Measurements from ENCODE around the gene SCAP. TPM values are rescaled to one million over a fixed set of nuclear protein-coding genes. Genes with fewer than 3 reads are reported as not detected.
A peak's percentile ranks its signal among the peaks of the same experiment; 100 is the strongest.

Gene SCAP
- total RNA-seq, 1 donor from 2014 or later = 79.6 TPM

DNA sequence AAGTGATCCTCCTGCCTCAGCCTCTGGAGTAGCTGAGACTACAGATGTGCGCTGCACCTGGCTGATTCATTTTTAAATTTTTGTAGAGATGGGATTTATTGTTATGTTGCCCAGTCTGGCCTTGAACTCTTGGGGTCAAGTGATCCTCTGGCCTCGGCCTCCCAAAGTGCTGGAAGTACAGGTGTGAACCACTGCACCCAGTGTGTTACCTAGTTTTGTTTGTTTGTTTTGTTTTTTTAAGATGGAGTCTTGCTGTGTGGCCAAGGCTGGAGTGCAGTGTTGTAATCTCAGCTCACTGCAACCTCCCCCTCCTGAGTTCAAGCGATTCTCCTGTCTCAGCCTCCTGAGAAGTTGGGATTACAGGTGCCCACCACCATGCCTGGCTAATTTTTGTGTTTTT lies 82.8 kb downstream of the SCAP start:
- no peak for DNase-seq (ENCODE audit: low spot score)
- Mint-ChIP-seq H3K36me3 (ENCODE audit: low read depth) (peaks cover 13% of the 10 kb centered on the region), H3K4me3 (ENCODE audit: low read depth) (no peak overlapping the region), H3K27ac (no peak overlapping the region), H3K4me1 (ENCODE audit: low read depth) (peaks cover 7% of the 10 kb centered on the region), H3K27me3 (ENCODE audit: low read depth) (no peaks in the 10 kb centered on the region), H3K9me3 (no peaks in the 10 kb centered on the region)
- intact Hi-C loops (cut with micrococcal nuclease) = no loop called here

DNA sequence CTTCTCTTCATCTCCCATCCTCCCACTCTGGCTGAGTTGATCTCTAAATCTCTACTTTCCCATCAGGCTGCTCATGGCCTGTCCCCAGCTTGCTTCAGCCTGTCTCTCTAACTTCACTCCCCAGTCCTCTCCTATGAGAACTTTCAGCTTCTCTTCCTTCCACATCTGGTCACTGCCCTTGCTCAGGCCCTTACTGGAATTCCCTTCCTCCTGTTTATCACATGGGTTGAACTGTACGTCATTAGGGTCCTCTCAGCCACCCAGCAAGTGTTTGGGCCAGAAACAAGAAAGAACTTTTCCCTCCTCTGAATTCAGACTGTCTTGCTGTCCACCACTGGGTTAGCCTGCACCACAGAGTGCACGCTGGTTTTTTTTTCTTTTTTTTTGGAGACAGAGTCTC lies 89.9 kb downstream of the SCAP start:
- Mint-ChIP-seq H3K36me3 (ENCODE audit: low read depth) (peaks cover 29% of the 10 kb centered on the region), H3K27me3 (ENCODE audit: low read depth) (no peaks in the 10 kb centered on the region), H3K9me3 (no peaks in the 10 kb centered on the region), H3K4me1 (ENCODE audit: low read depth) (peaks cover 26% of the 10 kb centered on the region), H3K27ac (no peak overlapping the region), H3K4me3 (ENCODE audit: low read depth) (no peak overlapping the region)
- intact Hi-C loops (cut with micrococcal nuclease) = loop anchor here (10.0 kb wide), 1 partner anchor 371 kb away; no protein-coding TSS in a partner anchor
- DNase-seq (ENCODE audit: low spot score) = no peak

DNA sequence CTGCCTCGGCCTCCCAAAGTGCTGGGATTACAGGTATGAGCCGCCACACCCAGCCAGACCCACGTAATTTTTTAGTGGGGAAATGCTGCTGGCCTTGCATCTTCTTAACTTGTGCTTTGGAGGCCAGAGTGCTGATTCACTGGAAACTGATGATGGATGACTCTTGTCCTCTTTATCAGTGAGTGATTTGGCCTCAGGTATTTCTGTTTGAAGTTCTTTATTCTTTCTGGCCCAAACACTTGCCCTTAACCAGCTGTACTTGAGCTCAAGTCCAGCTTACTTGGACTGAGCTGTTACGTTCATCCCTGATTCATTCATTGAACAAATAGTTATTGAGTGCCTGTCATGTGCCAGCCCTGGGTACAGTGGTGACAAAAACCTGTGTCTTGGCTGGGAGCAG lies 90.7 kb downstream of the SCAP start:
- no peak for DNase-seq (ENCODE audit: low spot score)
- Mint-ChIP-seq H3K36me3 (ENCODE audit: low read depth) (peaks cover 32% of the 10 kb centered on the region), H3K27me3 (ENCODE audit: low read depth) (no peaks in the 10 kb centered on the region), H3K27ac (no peak overlapping the region), H3K4me1 (ENCODE audit: low read depth) (peaks cover 29% of the 10 kb centered on the region), H3K9me3 (no peaks in the 10 kb centered on the region), H3K4me3 (ENCODE audit: low read depth) (no peak overlapping the region)
- intact Hi-C loops (cut with micrococcal nuclease) = loop anchor here (10.0 kb wide), 1 partner anchor 370 kb away; no protein-coding TSS in a partner anchor

DNA sequence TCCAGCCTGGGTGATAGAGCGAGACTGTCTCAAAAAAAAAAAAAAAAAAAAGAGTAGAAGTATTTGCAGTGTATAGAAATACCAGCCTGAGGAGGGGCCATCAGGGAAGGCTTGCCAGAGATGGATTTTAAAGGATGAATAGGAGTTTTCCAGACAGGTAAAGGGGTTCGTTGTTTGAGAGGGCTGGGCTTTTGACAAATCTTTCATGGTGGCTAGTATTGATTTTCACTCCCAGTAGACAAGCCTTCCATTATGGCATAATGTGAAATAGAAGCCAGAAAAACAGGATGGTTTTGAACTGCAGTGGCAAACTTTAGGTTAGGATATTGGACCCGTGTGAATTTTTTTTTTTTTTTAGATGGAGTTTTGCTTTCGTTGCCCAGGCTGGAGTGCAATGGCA lies 91.3 kb downstream of the SCAP start:
- Mint-ChIP-seq H3K27me3 (ENCODE audit: low read depth) (no peaks in the 10 kb centered on the region), H3K27ac (no peak overlapping the region), H3K4me3 (ENCODE audit: low read depth) (no peak overlapping the region), H3K36me3 (ENCODE audit: low read depth) (peaks cover 35% of the 10 kb centered on the region), H3K9me3 (no peaks in the 10 kb centered on the region), H3K4me1 (ENCODE audit: low read depth) (peaks cover 34% of the 10 kb centered on the region)
- intact Hi-C loops (cut with micrococcal nuclease) = loop anchor here (10.0 kb wide), 1 partner anchor 370 kb away; no protein-coding TSS in a partner anchor
- DNase-seq (ENCODE audit: low spot score) = no peak

DNA sequence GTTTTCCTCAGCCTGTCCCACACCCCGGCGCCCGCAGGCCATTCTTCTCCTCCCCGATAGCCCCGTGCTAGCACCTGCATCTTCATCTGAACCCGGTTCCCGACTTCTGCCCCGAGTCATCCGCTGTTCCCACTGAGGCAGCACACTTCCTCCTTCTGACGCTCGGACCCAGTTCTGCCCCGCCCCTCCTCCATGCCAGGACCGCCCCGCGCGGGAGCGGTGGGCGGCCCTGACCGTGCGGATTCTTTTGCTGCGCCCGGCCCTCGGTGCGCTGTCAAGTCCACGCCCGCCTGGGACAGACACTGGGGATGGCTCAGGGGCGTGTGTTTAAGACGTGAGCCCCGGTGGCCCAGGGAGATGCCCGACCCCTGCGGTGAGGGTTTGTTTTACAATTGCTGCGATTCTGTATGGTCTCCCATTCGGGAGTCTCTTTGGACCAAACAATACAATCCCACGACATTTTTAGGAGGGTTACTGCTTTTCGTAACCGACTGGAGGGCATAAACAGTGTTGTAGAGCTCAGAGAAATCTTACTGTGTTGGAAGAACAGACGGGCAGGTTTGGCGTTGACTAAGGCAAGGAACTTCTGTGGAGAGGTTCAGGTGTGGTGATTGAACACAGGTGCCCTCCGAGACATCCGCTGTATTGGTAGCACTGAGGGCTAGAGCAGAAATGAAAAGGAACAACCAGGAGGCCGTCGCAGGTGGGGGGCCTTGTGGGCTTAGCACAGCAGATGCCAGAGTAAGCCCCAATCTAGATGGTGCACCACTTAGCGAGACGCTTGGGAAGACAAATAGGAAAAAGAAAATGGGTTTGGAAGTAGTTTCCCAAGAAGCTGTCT lies 94.2 kb downstream of the SCAP start:
- DNase-seq (ENCODE audit: low spot score) = peak; percentile 78
- Mint-ChIP-seq H3K9me3 (no peaks in the 10 kb centered on the region), H3K27ac (peak overlapping the region; percentile 100), H3K36me3 (ENCODE audit: low read depth) (peaks cover 20% of the 10 kb centered on the region), H3K4me1 (ENCODE audit: low read depth) (peaks cover 34% of the 10 kb centered on the region), H3K27me3 (ENCODE audit: low read depth) (no peaks in the 10 kb centered on the region), H3K4me3 (ENCODE audit: low read depth) (peak overlapping the region; percentile 100)
- intact Hi-C loops (cut with micrococcal nuclease) = loop anchor here (2.0 to 10.0 kb wide), 3 partner anchors 93 to 367 kb away; partner anchors contain the start of genes KIF9, KLHL18 and SCAP

DNA sequence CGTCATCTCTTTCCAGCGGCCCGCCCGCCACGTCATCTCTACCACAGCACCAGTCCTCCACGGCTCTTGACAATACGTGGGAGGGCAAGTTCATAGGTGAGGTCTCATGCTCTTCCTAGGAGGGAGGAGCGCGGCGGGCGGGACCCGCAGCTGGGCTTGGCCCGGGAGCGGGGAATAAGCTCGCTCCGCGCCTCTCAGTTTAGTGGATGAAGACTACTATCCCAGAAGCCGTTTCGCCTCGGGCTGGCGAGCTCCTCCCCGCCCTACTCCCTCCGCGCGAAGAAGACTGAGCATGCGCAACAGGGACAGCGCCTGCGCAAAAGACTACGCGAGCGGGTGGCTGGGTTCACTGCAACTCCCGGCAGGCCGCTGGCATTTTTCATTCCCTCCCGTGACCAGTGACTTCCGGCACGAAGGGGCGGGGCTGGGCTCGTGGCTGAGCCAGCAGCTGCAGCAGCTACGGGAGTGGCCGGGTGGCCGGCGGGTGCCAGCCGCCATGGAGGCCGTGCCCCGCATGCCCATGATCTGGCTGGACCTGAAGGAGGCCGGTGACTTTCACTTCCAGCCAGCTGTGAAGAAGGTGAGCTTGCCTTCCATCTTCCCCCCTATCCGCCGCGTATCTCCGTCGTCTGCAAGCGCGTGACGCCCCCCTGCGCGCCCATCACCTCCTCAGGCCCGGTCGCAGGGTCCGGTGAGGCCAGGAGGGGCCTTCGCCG lies 95.0 kb downstream of the SCAP start, which contains the start of gene PTPN23:
Gene PTPN23 (plus strand): TSS at position 421 of the 716 bp plus-strand sequence. CDS start 76 bp downstream, at position 497.
- H3K9me3 Mint-ChIP-seq = no peaks in the 10 kb centered on the region
- peaks cover 17% of the 10 kb centered on the region for H3K36me3 Mint-ChIP-seq (ENCODE audit: low read depth)
- peak; percentile 99 for DNase-seq (ENCODE audit: low spot score)
- H3K27ac Mint-ChIP-seq = peak within 1 kb of the TSS; percentile 100
- peak within 1 kb of the TSS; percentile 100 for H3K4me3 Mint-ChIP-seq (ENCODE audit: low read depth)
- intact Hi-C loops (cut with micrococcal nuclease) = loop anchor here (1.0 to 10.0 kb wide), 4 partner anchors 94 to 366 kb away; partner anchors contain the start of genes ELP6, KIF9, KLHL18 and SCAP
- peaks cover 33% of the 10 kb centered on the region for H3K4me1 Mint-ChIP-seq (ENCODE audit: low read depth)
- H3K27me3 Mint-ChIP-seq (ENCODE audit: low read depth) = no peaks in the 10 kb centered on the region

DNA sequence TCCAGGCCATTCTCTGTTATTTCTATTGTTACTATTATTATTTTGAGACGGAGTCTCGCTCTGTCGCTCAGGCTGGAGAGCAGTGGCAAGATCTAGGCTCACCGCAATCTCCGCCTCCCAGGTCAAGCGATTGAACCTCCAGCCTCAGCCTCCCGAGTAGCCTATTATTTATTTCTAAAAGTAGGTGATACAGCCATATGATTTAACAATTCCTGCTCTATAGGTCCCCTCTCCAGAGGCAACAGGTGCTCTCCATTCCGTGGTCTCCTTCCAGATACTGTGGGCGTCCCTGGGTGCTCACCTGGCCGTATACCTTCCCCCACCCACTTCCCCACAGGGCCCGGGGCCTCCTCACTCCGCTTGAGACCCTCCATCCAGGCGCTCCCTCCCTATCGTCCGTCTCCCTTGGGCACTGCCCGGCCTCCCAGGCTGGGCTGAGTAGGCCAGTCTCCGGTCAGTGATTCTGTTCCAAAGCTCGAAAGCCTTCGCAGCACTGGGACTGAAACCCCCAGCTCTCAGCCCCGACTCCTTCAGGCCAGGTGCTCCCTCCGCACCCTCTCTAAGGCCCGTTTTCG lies 95.6 kb downstream of the SCAP start:
- Mint-ChIP-seq H3K27me3 (ENCODE audit: low read depth) (peaks cover 1% of the 10 kb centered on the region), H3K36me3 (ENCODE audit: low read depth) (peaks cover 17% of the 10 kb centered on the region), H3K9me3 (no peaks in the 10 kb centered on the region), H3K4me1 (ENCODE audit: low read depth) (peaks cover 30% of the 10 kb centered on the region), H3K27ac (peak overlapping the region; percentile 100), H3K4me3 (ENCODE audit: low read depth) (peak overlapping the region; percentile 100)
- no peak for DNase-seq (ENCODE audit: low spot score)
- intact Hi-C loops (cut with micrococcal nuclease) = loop anchor here (1.0 to 10.0 kb wide), 4 partner anchors 95 to 365 kb away; partner anchors contain the start of genes ELP6, KIF9, KLHL18 and SCAP

DNA sequence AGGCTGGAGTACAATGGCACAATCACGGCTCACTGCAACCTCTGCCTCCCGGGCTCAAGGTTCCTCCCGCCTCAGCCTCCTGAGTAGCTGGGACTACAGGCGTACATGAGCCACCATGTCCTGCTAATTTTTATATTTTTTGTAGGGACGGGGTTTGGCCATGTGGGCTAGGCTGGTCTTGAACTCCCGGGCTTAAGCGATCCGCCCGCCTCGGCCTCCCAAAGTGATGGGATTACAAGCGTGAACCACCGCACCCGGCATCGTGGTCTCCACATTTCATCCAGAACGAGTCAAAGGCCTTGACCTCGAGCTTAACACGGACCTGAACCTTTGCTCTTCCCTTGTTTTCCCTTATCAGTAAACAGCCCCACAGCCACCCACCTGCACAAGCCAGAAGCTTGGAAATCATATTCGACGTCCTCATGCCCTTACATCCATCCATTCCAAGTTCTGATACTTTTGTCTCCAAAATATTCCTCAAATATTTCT lies 96.3 kb downstream of the SCAP start:
- peak overlapping the region; percentile 100 for H3K4me3 Mint-ChIP-seq (ENCODE audit: low read depth)
- H3K4me1 Mint-ChIP-seq (ENCODE audit: low read depth) = peaks cover 30% of the 10 kb centered on the region
- H3K36me3 Mint-ChIP-seq (ENCODE audit: low read depth) = peaks cover 17% of the 10 kb centered on the region
- peak overlapping the region; percentile 100 for H3K27ac Mint-ChIP-seq
- no peaks in the 10 kb centered on the region for H3K9me3 Mint-ChIP-seq
- peaks cover 1% of the 10 kb centered on the region for H3K27me3 Mint-ChIP-seq (ENCODE audit: low read depth)
- DNase-seq (ENCODE audit: low spot score) = no peak
- intact Hi-C loops (cut with micrococcal nuclease) = loop anchor here (10.0 kb wide), 1 partner anchor 215 kb away; the partner anchor contains the start of gene SETD2

DNA sequence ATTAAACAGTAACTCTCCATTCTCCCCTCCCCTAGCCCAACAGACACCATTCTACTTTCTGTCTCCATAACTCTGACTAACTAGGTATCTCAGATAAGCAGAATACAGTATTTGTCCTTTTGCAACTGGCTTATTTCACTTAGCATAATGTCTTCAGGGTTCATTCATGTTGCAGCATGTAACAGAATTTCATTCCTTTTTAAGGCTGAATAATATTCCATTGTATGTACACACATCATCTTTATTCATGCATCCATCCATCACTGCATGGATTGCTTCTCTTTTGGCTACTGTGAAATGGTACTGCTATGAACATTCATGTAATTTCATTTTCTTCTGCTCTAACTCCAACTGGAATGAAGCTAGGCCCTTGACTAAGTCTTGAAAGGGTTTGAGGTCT lies 96.9 kb downstream of the SCAP start:
- H3K36me3 Mint-ChIP-seq (ENCODE audit: low read depth) = peaks cover 17% of the 10 kb centered on the region
- DNase-seq (ENCODE audit: low spot score) = no peak
- H3K4me3 Mint-ChIP-seq (ENCODE audit: low read depth) = peak overlapping the region; percentile 100
- peaks cover 1% of the 10 kb centered on the region for H3K27me3 Mint-ChIP-seq (ENCODE audit: low read depth)
- H3K9me3 Mint-ChIP-seq = no peaks in the 10 kb centered on the region
- H3K27ac Mint-ChIP-seq = no peak overlapping the region
- peaks cover 30% of the 10 kb centered on the region for H3K4me1 Mint-ChIP-seq (ENCODE audit: low read depth)
- intact Hi-C loops (cut with micrococcal nuclease) = loop anchor here (10.0 kb wide), 1 partner anchor 214 kb away; the partner anchor contains the start of gene SETD2

DNA sequence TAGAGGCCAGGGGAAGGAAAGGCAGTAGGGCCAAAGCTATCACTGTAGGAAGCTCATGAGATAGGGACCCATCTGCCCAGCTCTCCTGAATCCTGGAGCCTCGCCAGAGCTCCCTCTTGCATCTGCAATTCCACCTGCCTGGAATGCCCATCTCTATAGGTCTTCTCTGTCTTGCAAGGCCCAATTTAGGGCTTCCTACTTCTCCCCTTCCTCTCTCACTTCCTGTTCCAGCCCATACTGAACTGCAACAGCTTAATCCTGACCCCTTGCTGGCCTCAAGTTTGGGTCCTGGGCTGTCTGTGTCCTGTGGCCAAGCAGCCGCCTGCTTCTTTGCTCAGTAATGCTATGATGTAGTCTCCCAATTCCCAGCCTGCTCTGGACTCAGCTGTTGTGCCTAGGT lies 98.6 kb downstream of the SCAP start:
- Mint-ChIP-seq H3K27me3 (ENCODE audit: low read depth) (peaks cover 3% of the 10 kb centered on the region), H3K4me1 (ENCODE audit: low read depth) (peaks cover 21% of the 10 kb centered on the region), H3K27ac (no peak overlapping the region), H3K4me3 (ENCODE audit: low read depth) (no peak overlapping the region), H3K36me3 (ENCODE audit: low read depth) (peaks cover 8% of the 10 kb centered on the region), H3K9me3 (no peaks in the 10 kb centered on the region)
- intact Hi-C loops (cut with micrococcal nuclease) = loop anchor here (10.0 kb wide), 1 partner anchor 212 kb away; the partner anchor contains the start of gene SETD2
- DNase-seq (ENCODE audit: low spot score) = no peak

DNA sequence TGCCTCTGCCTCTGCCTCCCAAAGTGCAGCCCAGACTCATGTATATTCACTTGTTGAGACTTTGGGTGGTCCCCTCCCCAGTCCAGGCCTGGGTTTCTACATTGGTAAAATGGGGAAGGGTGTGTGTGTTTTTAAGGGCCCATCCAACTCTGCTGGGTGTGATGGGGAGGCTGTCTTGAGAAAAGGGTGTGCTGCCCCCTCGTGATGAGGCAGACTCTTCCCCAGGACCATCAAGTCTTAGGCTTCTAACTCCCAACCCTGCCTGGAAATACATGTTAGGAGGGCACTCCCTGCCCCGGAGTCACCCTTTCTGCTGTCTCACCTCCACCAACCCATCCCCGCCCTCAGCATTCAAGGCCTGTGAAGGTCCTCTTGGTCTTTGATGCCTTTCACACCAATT lies 99.3 kb downstream of the SCAP start:
- intact Hi-C loops (cut with micrococcal nuclease) = loop anchor here (10.0 kb wide), 1 partner anchor 212 kb away; the partner anchor contains the start of gene SETD2
- Mint-ChIP-seq H3K9me3 (no peaks in the 10 kb centered on the region), H3K27me3 (ENCODE audit: low read depth) (peaks cover 3% of the 10 kb centered on the region), H3K4me3 (ENCODE audit: low read depth) (no peak overlapping the region), H3K27ac (no peak overlapping the region), H3K36me3 (ENCODE audit: low read depth) (peaks cover 5% of the 10 kb centered on the region), H3K4me1 (ENCODE audit: low read depth) (peaks cover 15% of the 10 kb centered on the region)
- DNase-seq (ENCODE audit: low spot score) = no peak

DNA sequence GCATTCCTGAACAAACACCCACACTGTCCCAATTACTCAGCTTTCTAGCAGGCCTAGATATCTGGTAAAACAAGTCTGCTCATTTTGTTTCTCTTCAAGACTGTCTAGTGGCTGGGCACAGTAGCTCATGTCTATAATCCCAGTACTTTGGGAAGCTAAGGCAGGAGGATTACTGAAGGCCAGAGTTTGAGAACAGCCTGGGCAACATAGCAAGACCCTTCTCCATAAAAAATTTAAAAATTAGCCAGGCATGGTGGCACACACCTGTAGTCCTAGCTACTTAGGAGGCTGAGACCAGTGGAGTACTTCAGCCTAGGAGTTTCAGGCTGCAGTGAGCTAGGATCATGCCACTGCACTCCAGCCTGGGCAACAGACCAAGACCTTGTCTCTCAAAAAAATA lies 101.2 kb downstream of the SCAP start:
- intact Hi-C loops (cut with micrococcal nuclease) = loop anchor here (10.0 kb wide), 1 partner anchor 210 kb away; the partner anchor contains the start of gene SETD2
- Mint-ChIP-seq H3K27me3 (ENCODE audit: low read depth) (peaks cover 3% of the 10 kb centered on the region), H3K4me3 (ENCODE audit: low read depth) (no peak overlapping the region), H3K9me3 (no peaks in the 10 kb centered on the region), H3K4me1 (ENCODE audit: low read depth) (peaks cover 8% of the 10 kb centered on the region), H3K27ac (no peak overlapping the region), H3K36me3 (ENCODE audit: low read depth) (no peaks in the 10 kb centered on the region)
- no peak for DNase-seq (ENCODE audit: low spot score)

All from activated T-helper 2 cell treated with anti-CD3 and anti-CD28 coated beads, Interferon-gamma antibody, Interleukin-2, Interleukin-4, amounts not matched to agents 10 μg/mL and 5 μg/mL and 100 μg/mL, durations not matched to agents 14 hours and 24 hours and 36 hours (primary cell).